Mesothelial cell of epicardium (in vitro differentiated cells): ENCODE data around the gene COL3A1. TPM values are rescaled to one million over a fixed set of nuclear protein-coding genes. Genes with fewer than 3 reads are reported as not detected.

Source experiments
- DNase-seq, 2 experiments: peaks; one replicate each; pipeline ENCODE4 v3.0.0; 2021; ENCODE audit warnings: low spot score in 2 of 2; ENCODE audit not compliant: unreplicated experiment in 2 of 2
- H3K27ac Mint-ChIP-seq: 2 replicates; pipeline ENCODE4 v1.8.0; 2021; ENCODE audit warnings: mixed read lengths
- H3K27me3 Mint-ChIP-seq: 2 replicates; pipeline ENCODE4 v1.8.0; 2021; ENCODE audit warnings: low read depth, mixed read lengths
- H3K36me3 Mint-ChIP-seq: 2 replicates; pipeline ENCODE4 v1.8.0; 2021; ENCODE audit warnings: mixed read lengths
- H3K4me1 Mint-ChIP-seq: 2 replicates; pipeline ENCODE4 v1.8.0; 2021; ENCODE audit warnings: mixed read lengths
- H3K4me3 Mint-ChIP-seq: 2 replicates; pipeline ENCODE4 v1.8.0; 2021; ENCODE audit warnings: mild to moderate bottlenecking, moderate library complexity, mixed read lengths
- H3K9me3 Mint-ChIP-seq: 2 replicates; pipeline ENCODE4 v1.8.0; 2021; ENCODE audit warnings: mixed read lengths
- CTCF ChIP-seq: fragments of 200-600 bp; sonication (generic); IDR thresholded peaks from one replicate; pipeline ENCODE4 v1.5.0; 2021; ENCODE audit warnings: antibody characterized with exemption; ENCODE audit not compliant: unreplicated experiment
- total RNA-seq: library from RNA; stranded (reverse); gene quantifications from 3 replicates; pipeline ENCODE4 v1.2.1, GENCODE V29; 2021

Gene COL3A1
- total RNA-seq, 1 donor from 2014 or later = 7,569 TPM

GRCh38 chr2:189047171-189047888 lies 73.2 kb downstream of the COL3A1 start:
- peaks cover 32% of the 10 kb centered on the region for H3K4me1 Mint-ChIP-seq
- H3K4me3 Mint-ChIP-seq = no peak overlapping the region
- no peak for TF ChIP-seq CTCF
- H3K27ac Mint-ChIP-seq = peak overlapping the region; percentile 77
- H3K9me3 Mint-ChIP-seq = no peaks in the 10 kb centered on the region
- H3K36me3 Mint-ChIP-seq = peaks cover 36% of the 10 kb centered on the region
- no peaks in the 10 kb centered on the region for H3K27me3 Mint-ChIP-seq
- no peak for DNase-seq

GRCh38 chr2:189048189-189048588 lies 74.0 kb downstream of the COL3A1 start:
- peaks cover 32% of the 10 kb centered on the region for H3K4me1 Mint-ChIP-seq
- H3K36me3 Mint-ChIP-seq = peaks cover 36% of the 10 kb centered on the region
- no peaks in the 10 kb centered on the region for H3K27me3 Mint-ChIP-seq
- H3K4me3 Mint-ChIP-seq = no peak overlapping the region
- no peak overlapping the region for H3K27ac Mint-ChIP-seq
- no peak for TF ChIP-seq CTCF
- DNase-seq = no peak
- H3K9me3 Mint-ChIP-seq = no peaks in the 10 kb centered on the region

GRCh38 chr2:189049709-189050164 lies 75.6 kb downstream of the COL3A1 start:
- Mint-ChIP-seq H3K36me3 (peaks cover 37% of the 10 kb centered on the region), H3K27ac (peak overlapping the region; percentile 98), H3K4me3 (no peak overlapping the region), H3K9me3 (no peaks in the 10 kb centered on the region), H3K4me1 (peaks cover 31% of the 10 kb centered on the region), H3K27me3 (no peaks in the 10 kb centered on the region)
- DNase-seq = no peak
- no peak for TF ChIP-seq CTCF

GRCh38 chr2:189050165-189050712 lies 76.1 kb downstream of the COL3A1 start:
- H3K4me3 Mint-ChIP-seq = peak overlapping the region; percentile 44

More at GRCh38 chr2:189050165-189050712, 76.1 kb downstream of the COL3A1 start:
- TF ChIP-seq CTCF = no peak
- no peak for DNase-seq
- H3K4me1 Mint-ChIP-seq = peaks cover 31% of the 10 kb centered on the region
- peaks cover 37% of the 10 kb centered on the region for H3K36me3 Mint-ChIP-seq
- peak overlapping the region; percentile 98 for H3K27ac Mint-ChIP-seq
- no peaks in the 10 kb centered on the region for H3K27me3 Mint-ChIP-seq
- H3K9me3 Mint-ChIP-seq = no peaks in the 10 kb centered on the region
